OCI-LY7 (cell line): Measurements from ENCODE around the gene UQCRFS1. TPM values are rescaled to one million over a fixed set of nuclear protein-coding genes. Genes with fewer than 3 reads are reported as not detected.
"Not testable (repeated sequence)": the region's sequence is repeated elsewhere in the genome, so short reads cannot be mapped to it uniquely, and the experiment has no call there.

Source experiments
- BruUV-seq: library from RNA; stranded (reverse); fragments of 400-500 nt; replicated peaks from 2 replicates; lab custom pipeline; 2021; lab: Mats Ljungman, UMichigan
- CTCF ChIA-PET: fragments of 300-600 bp; sonication (Branson Sonifier 250); formaldehyde crosslinking; loops from one replicate; lab custom pipeline; 2022; ENCODE audit warnings: antibody characterized with exemption; ENCODE audit not compliant: unreplicated experiment; lab: Charles Lee
- POLR2A ChIA-PET: fragments of 300-600 bp; sonication (Branson Sonifier 250); formaldehyde crosslinking; loops from one replicate; lab custom pipeline; 2022; ENCODE audit warnings: antibody characterized with exemption; lab: Charles Lee
- DNase-seq: peaks from one replicate; pipeline ENCODE4 v3.0.0-alpha.2; 2015; ENCODE audit warnings: low spot score
- H2AFZ ChIP-seq: fragments of 200-600 bp; sonication (generic), shearing (Covaris generic); 2 replicates; pipeline ENCODE4 v1.6.1; 2014; ENCODE audit warnings: mild to moderate bottlenecking, antibody characterized with exemption, low read length, moderate library complexity
- H3K27ac ChIP-seq: fragments of 200-600 bp; sonication (generic); 2 replicates; pipeline ENCODE4 v1.5.1; 2014; ENCODE audit warnings: mixed run types, low read depth, mild to moderate bottlenecking, moderate library complexity, low read length, inconsistent platforms; ENCODE audit not compliant: poor library complexity, severe bottlenecking
- H3K36me3 ChIP-seq: fragments of 200-600 bp; sonication (generic); 2 replicates; pipeline ENCODE4 v1.6.1; 2014; ENCODE audit warnings: mild to moderate bottlenecking, antibody characterized with exemption, low read length, moderate library complexity, mixed read lengths; ENCODE audit not compliant: insufficient read depth
- H3K4me1 ChIP-seq: fragments of 200-600 bp; sonication (generic); 2 replicates; pipeline ENCODE4 v1.5.1; 2014; ENCODE audit warnings: mild to moderate bottlenecking, low read length; ENCODE audit not compliant: insufficient read depth, poor library complexity, severe bottlenecking
- H3K4me2 ChIP-seq: fragments of 200-600 bp; sonication (generic); 2 replicates; pipeline ENCODE4 v1.6.1; 2014; ENCODE audit warnings: mild to moderate bottlenecking, low read length
- H3K4me3 ChIP-seq: fragments of 200-600 bp; sonication (generic); 2 replicates; pipeline ENCODE4 v1.5.1; 2014; ENCODE audit warnings: mild to moderate bottlenecking, low read depth, low read length; ENCODE audit not compliant: poor library complexity, severe bottlenecking
- H3K79me2 ChIP-seq: fragments of 200-600 bp; sonication (generic); 2 replicates; pipeline ENCODE4 v1.6.1; 2016; ENCODE audit warnings: low read depth, mild to moderate bottlenecking, low read length, moderate library complexity, mixed read lengths; ENCODE audit not compliant: insufficient read depth
- H3K9me2 ChIP-seq: fragments of 200-600 bp; sonication (generic); 2 replicates; pipeline ENCODE4 v1.6.1; 2016; ENCODE audit warnings: mild to moderate bottlenecking, low read length, mixed read lengths; ENCODE audit not compliant: insufficient read depth
- H3K9me3 ChIP-seq: fragments of 200-600 bp; sonication (generic); 2 replicates; pipeline ENCODE4 v1.6.1; 2014; ENCODE audit warnings: mild to moderate bottlenecking, mixed run types, low read length, mixed read lengths
- H4K20me1 ChIP-seq: fragments of 200-600 bp; sonication (generic); 2 replicates; pipeline ENCODE4 v1.6.1; 2014; ENCODE audit warnings: mild to moderate bottlenecking, antibody characterized with exemption, low read length, moderate library complexity, mixed read lengths; ENCODE audit not compliant: insufficient read depth
- CTCF ChIP-seq: fragments of 200-600 bp; sonication (generic); conservative IDR thresholded peaks from 2 replicates; pipeline ENCODE4 v1.5.1; 2014; ENCODE audit warnings: mild to moderate bottlenecking, antibody characterized with exemption, low read length, moderate library complexity, mixed read lengths
- EZH2phosphoT487 ChIP-seq: fragments of 200-600 bp; sonication (generic); IDR thresholded peaks from 2 replicates; pipeline ENCODE4 v1.6.1; 2018; ENCODE audit warnings: low read depth, borderline replicate concordance, mild to moderate bottlenecking, mixed run types, antibody characterized with exemption, low read length, moderate library complexity, mixed read lengths
- intact Hi-C: fragments of 100-400 bp; cut with micrococcal nuclease; formaldehyde crosslinking; loops from one replicate; pipeline ENCODE4 v1.10.0; 2022; ENCODE audit not compliant: unreplicated experiment
- total RNA-seq, 2 experiments: library from RNA; depleted of rRNA in 1 of 2; stranded (reverse); fragments of >200 nt in 1 of 2; shearing (Covaris generic) in 1 of 2; gene quantifications; 2 replicates each; pipeline ENCODE4 v1.2.3, GENCODE V29; 2014 to 2022

UQCRFS1 gene
- total RNA-seq, 2 experiments from 2014 or later = 40.6 to 42.6 TPM

DNA sequence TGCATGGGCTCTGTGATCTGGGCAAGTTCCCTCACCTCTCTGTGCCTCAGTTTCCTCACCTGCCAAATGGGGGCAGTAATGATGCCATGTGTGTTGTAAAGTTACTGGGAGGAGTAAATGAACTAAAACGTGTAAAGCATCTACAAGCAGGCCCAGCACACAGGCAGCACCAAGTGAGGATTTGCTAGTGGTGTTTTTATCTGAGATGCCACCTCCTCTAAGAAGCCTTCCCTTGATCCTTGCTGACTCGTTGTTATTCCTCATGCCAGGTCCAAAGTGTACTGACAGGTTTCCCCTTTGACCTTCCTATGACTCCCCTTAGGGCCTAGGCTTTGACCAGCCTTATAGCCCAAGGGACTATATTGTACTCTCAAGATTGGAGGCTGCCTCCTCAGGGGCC, 1.5 kb upstream of the UQCRFS1 start:
- CTCF ChIA-PET = no interaction called here
- no TSS peak for BruUV-seq
- H3K9me3 ChIP-seq = peaks cover 6% of the 10 kb centered on the region; the same call in 1 of the 2 replicates
- peaks cover 19% of the 10 kb centered on the region for H4K20me1 ChIP-seq
- H3K36me3 ChIP-seq = peaks cover 30% of the 10 kb centered on the region
- H3K4me1 ChIP-seq = peaks cover 21% of the 10 kb centered on the region
- no peak overlapping the region for H3K4me3 ChIP-seq
- H3K79me2 ChIP-seq = peaks cover 33% of the 10 kb centered on the region
- POLR2A ChIA-PET = no interaction called here
- DNase-seq = no peak
- no peaks in the 10 kb centered on the region for H3K9me2 ChIP-seq
- no peak overlapping the region for H3K4me2 ChIP-seq
- no peak overlapping the region for H2AFZ ChIP-seq
- no peak for TF ChIP-seq EZH2phosphoT487
- TF ChIP-seq CTCF = no peak
- intact Hi-C loops = loop anchor here (5.0 to 10.0 kb wide), 2 partner anchors 393 to 510 kb away; partner anchors contain the start of gene POP4
- no peak overlapping the region for H3K27ac ChIP-seq

DNA sequence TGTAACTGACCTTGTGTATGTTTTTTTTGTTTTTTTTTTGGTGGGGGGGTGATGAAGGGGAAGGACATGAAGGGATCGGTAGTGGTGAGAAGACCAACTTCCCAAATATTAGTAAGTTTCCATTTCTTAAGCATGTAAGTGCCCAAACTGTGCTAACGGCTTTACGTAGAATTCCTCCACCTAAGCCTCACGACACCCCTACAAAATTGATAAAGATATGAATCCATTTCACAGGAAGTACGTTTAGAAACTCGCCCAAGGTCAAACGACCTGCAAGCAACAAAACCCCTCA, 649 bp downstream of the UQCRFS1 start:
- Histone ChIP-seq H3K79me2 (peaks cover 50% of the 10 kb centered on the region), H3K9me2 (no peaks in the 10 kb centered on the region), H2AFZ (no peak overlapping the region; the same call in 1 of the 2 replicates), H3K4me2 (peak overlapping the region; percentile 96), H3K4me3 (peak overlapping the region; percentile 89), H3K9me3 (peaks cover 6% of the 10 kb centered on the region; the same call in 1 of the 2 replicates), H3K27ac (peak overlapping the region; percentile 68), H4K20me1 (peaks cover 30% of the 10 kb centered on the region), H3K36me3 (peaks cover 51% of the 10 kb centered on the region), H3K4me1 (peaks cover 27% of the 10 kb centered on the region)
- no peak for TF ChIP-seq CTCF
- intact Hi-C loops = loop anchor here (5.0 to 10.0 kb wide), 2 partner anchors 395 to 512 kb away; partner anchors contain the start of gene POP4
- ChIA-PET CTCF (no interaction called here), POLR2A (no interaction called here)
- BruUV-seq = no TSS peak
- no peak for DNase-seq

DNA sequence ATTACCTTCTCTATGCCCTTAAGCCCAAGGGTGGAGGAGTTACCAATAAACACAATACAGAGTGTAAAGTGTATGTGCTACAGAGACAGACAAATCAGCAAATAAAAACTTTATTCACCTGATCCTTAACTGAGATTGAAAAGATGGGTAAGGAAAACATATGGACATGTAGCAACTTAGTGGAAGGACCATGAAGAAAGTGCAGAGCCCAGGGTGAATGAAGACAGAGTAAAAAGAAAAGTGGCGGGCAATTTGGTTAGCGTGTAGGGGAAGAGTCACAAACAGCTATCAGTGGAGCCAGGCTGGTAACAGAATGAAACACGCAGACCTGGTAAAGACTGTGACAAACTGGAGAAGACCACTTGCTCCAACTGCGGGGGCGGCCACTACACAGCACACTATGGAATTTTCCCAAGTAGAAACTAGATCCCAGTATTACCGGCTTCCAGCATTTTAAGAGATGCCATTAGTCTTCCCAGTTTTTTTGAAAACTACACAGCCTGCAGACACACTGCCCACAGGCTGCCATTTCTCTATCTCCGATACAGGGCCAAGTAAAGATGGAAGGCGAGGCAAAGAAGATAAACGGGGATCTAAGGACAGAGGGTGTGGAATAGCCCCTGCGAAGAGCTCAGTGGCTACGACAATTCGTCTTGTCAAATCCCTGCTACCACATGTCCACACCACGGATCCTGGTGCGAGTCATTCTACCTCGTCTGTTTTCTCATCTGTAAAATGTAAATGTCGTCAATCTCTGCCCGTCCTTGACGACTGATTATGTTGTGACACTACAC, 1.2 kb downstream of the UQCRFS1 start:
- intact Hi-C loops = loop anchor here (5.0 to 10.0 kb wide), 2 partner anchors 396 to 513 kb away; partner anchors contain the start of gene POP4
- no peak for TF ChIP-seq EZH2phosphoT487
- no peak for TF ChIP-seq CTCF
- H3K9me2 ChIP-seq = no peaks in the 10 kb centered on the region
- DNase-seq = no peak
- peak overlapping the region; percentile 96 for H3K4me2 ChIP-seq
- H2AFZ ChIP-seq = no peak overlapping the region
- H3K79me2 ChIP-seq = peaks cover 53% of the 10 kb centered on the region
- H3K27ac ChIP-seq = peak overlapping the region; percentile 68
- peaks cover 6% of the 10 kb centered on the region; the same call in 1 of the 2 replicates for H3K9me3 ChIP-seq
- ChIA-PET CTCF (interaction anchor here (0.6 kb wide), 1 partner anchor 455 kb away, joined by 3 read pairs; no protein-coding TSS in a partner anchor), POLR2A (no interaction called here)
- TSS peak; percentile 66 for BruUV-seq
- peaks cover 56% of the 10 kb centered on the region for H3K36me3 ChIP-seq
- peaks cover 27% of the 10 kb centered on the region for H3K4me1 ChIP-seq
- H3K4me3 ChIP-seq = peak overlapping the region; percentile 89
- peaks cover 30% of the 10 kb centered on the region for H4K20me1 ChIP-seq

GRCh38 chr19:29211041-29211440, 1.9 kb downstream of the UQCRFS1 start:
- intact Hi-C loops = loop anchor here (5.0 to 10.0 kb wide), 2 partner anchors 396 to 514 kb away; partner anchors contain the start of gene POP4
- H3K9me2 ChIP-seq, POLR2A ChIA-PET, H3K9me3 ChIP-seq, H3K27ac ChIP-seq, H2AFZ ChIP-seq, BruUV-seq, DNase-seq: not testable (repeated sequence)
- Histone ChIP-seq H3K79me2 (peaks cover 60% of the 10 kb centered on the region), H3K4me3 (peak overlapping the region; percentile 89), H3K4me1 (peaks cover 27% of the 10 kb centered on the region), H3K4me2 (peak overlapping the region; percentile 96), H4K20me1 (peaks cover 36% of the 10 kb centered on the region), H3K36me3 (peaks cover 63% of the 10 kb centered on the region)
- CTCF ChIA-PET = interaction anchor here (0.6 kb wide), 1 partner anchor 455 kb away, joined by 3 read pairs; no protein-coding TSS in a partner anchor
